WTC11 (cell line): ENCODE results near the gene P3H2.

ENCODE experiments used
- ATF6 ChIP-seq: sonication (generic); formaldehyde crosslinking; IDR thresholded peaks from 2 replicates; pipeline ENCODE4 v1.8.1; 2023; ENCODE audit warnings: mild to moderate bottlenecking, missing genetic modification reagents
- ELF4 ChIP-seq: sonication (generic); formaldehyde crosslinking; IDR thresholded peaks from 2 replicates; pipeline ENCODE4 v1.8.1; 2022; ENCODE audit warnings: low read depth, mild to moderate bottlenecking, moderate library complexity, missing genetic modification reagents
- FOXK1 ChIP-seq: sonication (generic); formaldehyde crosslinking; IDR thresholded peaks from 2 replicates; pipeline ENCODE4 v1.8.0; 2022; ENCODE audit warnings: mild to moderate bottlenecking, moderate library complexity, missing genetic modification reagents
- NFYB ChIP-seq: sonication (generic); formaldehyde crosslinking; conservative IDR thresholded peaks from 2 replicates; pipeline ENCODE4 v1.8.0; 2022; ENCODE audit warnings: low read depth, missing genetic modification reagents
- PRRX2 ChIP-seq: fragments of 250-450 bp; sonication (Bioruptor Pico); IDR thresholded peaks from 2 replicates; pipeline ENCODE4 v1.8.0; 2021; ENCODE audit warnings: mild to moderate bottlenecking
- SMAD3 ChIP-seq: sonication (generic); formaldehyde crosslinking; IDR thresholded peaks from 2 replicates; pipeline ENCODE4 v1.8.0; 2022; ENCODE audit warnings: missing genetic modification reagents, mild to moderate bottlenecking, borderline replicate concordance
- STAT6 ChIP-seq: sonication (generic); formaldehyde crosslinking; conservative IDR thresholded peaks from 2 replicates; pipeline ENCODE4 v1.8.1; 2023; ENCODE audit warnings: mild to moderate bottlenecking, low read depth, missing genetic modification reagents, moderate library complexity
- TEAD1 ChIP-seq: sonication (generic); formaldehyde crosslinking; IDR thresholded peaks from 2 replicates; pipeline ENCODE4 v1.8.0; 2022; ENCODE audit warnings: mild to moderate bottlenecking, missing genetic modification reagents
- ZMAT4 ChIP-seq: fragments of 250-450 bp; sonication (Bioruptor Pico); IDR thresholded peaks from 2 replicates; pipeline ENCODE4 v1.9.0; 2021; ENCODE audit warnings: mild to moderate bottlenecking
- ZNF281 ChIP-seq: sonication (generic); formaldehyde crosslinking; IDR thresholded peaks from 2 replicates; pipeline ENCODE4 v1.8.0; 2023; ENCODE audit warnings: mild to moderate bottlenecking, missing genetic modification reagents
- TF ChIP-seq, protein P1 (sequence below): sonication (generic); formaldehyde crosslinking; IDR thresholded peaks from 2 replicates; pipeline ENCODE4 v1.8.0; 2022; ENCODE audit warnings: mild to moderate bottlenecking, missing genetic modification reagents
- TF ChIP-seq, protein P2 (sequence below): sonication (generic); formaldehyde crosslinking; IDR thresholded peaks from 2 replicates; pipeline ENCODE4 v1.8.1; 2022; ENCODE audit warnings: mild to moderate bottlenecking, moderate library complexity, missing genetic modification reagents
- TF ChIP-seq, protein P3 (sequence below): fragments of 200-600 bp; IDR thresholded peaks from 2 replicates; pipeline ENCODE4 v1.8.0; 2022; ENCODE audit warnings: antibody characterized with exemption
- TF ChIP-seq, protein P4 (sequence below): sonication (generic); formaldehyde crosslinking; IDR thresholded peaks from 2 replicates; pipeline ENCODE4 v1.8.0; 2022; ENCODE audit warnings: mild to moderate bottlenecking, missing genetic modification reagents

GRCh38 chr3:190031887-190032752, 88.6 kb downstream of the P3H2 start:
- TF ChIP-seq, protein P1, sequence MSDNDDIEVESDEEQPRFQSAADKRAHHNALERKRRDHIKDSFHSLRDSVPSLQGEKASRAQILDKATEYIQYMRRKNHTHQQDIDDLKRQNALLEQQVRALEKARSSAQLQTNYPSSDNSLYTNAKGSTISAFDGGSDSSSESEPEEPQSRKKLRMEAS (CRISPR knock-in tag) = no peak
- TF ChIP-seq PRRX2 (CRISPR knock-in tag) (no peak), ZMAT4 (CRISPR knock-in tag) (no peak), FOXK1 (CRISPR knock-in tag) (no peak), SMAD3 (no peak), ZNF281 (no peak), TEAD1 (CRISPR knock-in tag) (no peak), STAT6 (CRISPR knock-in tag) (no peak), NFYB (CRISPR knock-in tag) (no peak), ELF4 (CRISPR knock-in tag) (no peak), ATF6 (no peak)
- TF ChIP-seq, protein P2, sequence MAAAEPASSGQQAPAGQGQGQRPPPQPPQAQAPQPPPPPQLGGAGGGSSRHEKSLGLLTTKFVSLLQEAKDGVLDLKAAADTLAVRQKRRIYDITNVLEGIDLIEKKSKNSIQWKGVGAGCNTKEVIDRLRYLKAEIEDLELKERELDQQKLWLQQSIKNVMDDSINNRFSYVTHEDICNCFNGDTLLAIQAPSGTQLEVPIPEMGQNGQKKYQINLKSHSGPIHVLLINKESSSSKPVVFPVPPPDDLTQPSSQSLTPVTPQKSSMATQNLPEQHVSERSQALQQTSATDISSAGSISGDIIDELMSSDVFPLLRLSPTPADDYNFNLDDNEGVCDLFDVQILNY (CRISPR knock-in tag) = no peak
- TF ChIP-seq, protein P3, sequence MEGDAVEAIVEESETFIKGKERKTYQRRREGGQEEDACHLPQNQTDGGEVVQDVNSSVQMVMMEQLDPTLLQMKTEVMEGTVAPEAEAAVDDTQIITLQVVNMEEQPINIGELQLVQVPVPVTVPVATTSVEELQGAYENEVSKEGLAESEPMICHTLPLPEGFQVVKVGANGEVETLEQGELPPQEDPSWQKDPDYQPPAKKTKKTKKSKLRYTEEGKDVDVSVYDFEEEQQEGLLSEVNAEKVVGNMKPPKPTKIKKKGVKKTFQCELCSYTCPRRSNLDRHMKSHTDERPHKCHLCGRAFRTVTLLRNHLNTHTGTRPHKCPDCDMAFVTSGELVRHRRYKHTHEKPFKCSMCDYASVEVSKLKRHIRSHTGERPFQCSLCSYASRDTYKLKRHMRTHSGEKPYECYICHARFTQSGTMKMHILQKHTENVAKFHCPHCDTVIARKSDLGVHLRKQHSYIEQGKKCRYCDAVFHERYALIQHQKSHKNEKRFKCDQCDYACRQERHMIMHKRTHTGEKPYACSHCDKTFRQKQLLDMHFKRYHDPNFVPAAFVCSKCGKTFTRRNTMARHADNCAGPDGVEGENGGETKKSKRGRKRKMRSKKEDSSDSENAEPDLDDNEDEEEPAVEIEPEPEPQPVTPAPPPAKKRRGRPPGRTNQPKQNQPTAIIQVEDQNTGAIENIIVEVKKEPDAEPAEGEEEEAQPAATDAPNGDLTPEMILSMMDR = no peak
- TF ChIP-seq, protein P4, sequence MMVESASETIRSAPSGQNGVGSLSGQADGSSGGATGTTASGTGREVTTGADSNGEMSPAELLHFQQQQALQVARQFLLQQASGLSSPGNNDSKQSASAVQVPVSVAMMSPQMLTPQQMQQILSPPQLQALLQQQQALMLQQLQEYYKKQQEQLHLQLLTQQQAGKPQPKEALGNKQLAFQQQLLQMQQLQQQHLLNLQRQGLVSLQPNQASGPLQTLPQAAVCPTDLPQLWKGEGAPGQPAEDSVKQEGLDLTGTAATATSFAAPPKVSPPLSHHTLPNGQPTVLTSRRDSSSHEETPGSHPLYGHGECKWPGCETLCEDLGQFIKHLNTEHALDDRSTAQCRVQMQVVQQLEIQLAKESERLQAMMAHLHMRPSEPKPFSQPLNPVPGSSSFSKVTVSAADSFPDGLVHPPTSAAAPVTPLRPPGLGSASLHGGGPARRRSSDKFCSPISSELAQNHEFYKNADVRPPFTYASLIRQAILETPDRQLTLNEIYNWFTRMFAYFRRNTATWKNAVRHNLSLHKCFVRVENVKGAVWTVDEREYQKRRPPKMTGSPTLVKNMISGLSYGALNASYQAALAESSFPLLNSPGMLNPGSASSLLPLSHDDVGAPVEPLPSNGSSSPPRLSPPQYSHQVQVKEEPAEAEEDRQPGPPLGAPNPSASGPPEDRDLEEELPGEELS (CRISPR knock-in tag) = no peak
